WTC11 (cell line): ENCODE data around the gene CLPTM1.

Source experiments
- CTCF ChIP-seq: fragments of 200-600 bp; IDR thresholded peaks from 2 replicates; pipeline ENCODE4 v1.8.0; 2022; ENCODE audit warnings: antibody characterized with exemption
- FOXJ3 ChIP-seq: sonication (generic); formaldehyde crosslinking; IDR thresholded peaks from 2 replicates; pipeline ENCODE4 v1.9.0; 2021; ENCODE audit warnings: missing genetic modification reagents, mild to moderate bottlenecking, borderline replicate concordance
- MYBL2 ChIP-seq: sonication (generic); formaldehyde crosslinking; IDR thresholded peaks from 2 replicates; pipeline ENCODE4 v1.8.1; 2023; ENCODE audit warnings: mild to moderate bottlenecking, moderate library complexity, missing genetic modification reagents
- SP1 ChIP-seq: sonication (generic); formaldehyde crosslinking; conservative IDR thresholded peaks from 2 replicates; pipeline ENCODE4 v1.8.1; 2022; ENCODE audit warnings: missing genetic modification reagents

- TF ChIP-seq CTCF (no peak), FOXJ3 (CRISPR knock-in tag) (no peak), SP1 (CRISPR knock-in tag) (no peak), MYBL2 (CRISPR knock-in tag) (no peak)
Observed at GRCh38 chr19:45019187-45019586, 64.0 kb downstream of the CLPTM1 start.
